GM10248 (cell line): ENCODE results near the gene CEP112.

ENCODE experiments used
- CTCF ChIA-PET: fragments of 300-600 bp; sonication (Branson Sonifier 250); formaldehyde crosslinking; extraction: SDS; loops from one replicate; lab custom pipeline; 2021; ENCODE audit warnings: antibody characterized with exemption; lab: Yijun Ruan, JAX
- POLR2A ChIA-PET: fragments of 350-650 bp; sonication (Branson Sonifier 250); formaldehyde crosslinking; extraction: SDS; loops from one replicate; lab custom pipeline; 2020; ENCODE audit warnings: antibody characterized with exemption; lab: Yijun Ruan, JAX
- DNase-seq: peaks from one replicate; pipeline ENCODE4 v3.0.0; 2012; ENCODE audit errors: extremely low spot score
- TF ChIP-seq, protein P1 (sequence below): IDR thresholded peaks from 2 replicates; pipeline ENCODE4 v1.5.1; 2012; ENCODE audit warnings: mild to moderate bottlenecking, low read depth; ENCODE audit errors: extremely low read depth, missing control alignments, control extremely low read depth

The CEP112 gene

DNA sequence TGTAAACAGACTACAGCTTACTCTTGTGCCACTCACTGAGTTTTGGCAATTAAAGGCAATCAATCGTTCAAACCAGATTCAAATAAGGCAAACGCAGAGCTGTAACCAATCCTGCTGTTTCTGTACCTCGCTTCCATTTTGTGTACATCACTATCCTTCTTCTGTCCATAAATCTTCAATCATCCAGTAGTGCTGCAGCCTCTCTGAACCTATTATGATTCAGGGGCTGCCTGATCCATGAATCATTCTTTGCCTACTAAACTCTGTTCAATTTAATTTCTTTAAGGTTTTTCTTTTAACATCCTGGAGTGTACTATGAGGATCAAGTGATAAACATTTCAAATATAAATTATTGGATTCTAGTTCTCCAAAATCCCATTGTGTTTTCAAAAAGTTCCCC is 93.9 kb downstream of the CEP112 start:
- ChIA-PET CTCF (no interaction called here), POLR2A (no interaction called here)
- TF ChIP-seq, protein P1, sequence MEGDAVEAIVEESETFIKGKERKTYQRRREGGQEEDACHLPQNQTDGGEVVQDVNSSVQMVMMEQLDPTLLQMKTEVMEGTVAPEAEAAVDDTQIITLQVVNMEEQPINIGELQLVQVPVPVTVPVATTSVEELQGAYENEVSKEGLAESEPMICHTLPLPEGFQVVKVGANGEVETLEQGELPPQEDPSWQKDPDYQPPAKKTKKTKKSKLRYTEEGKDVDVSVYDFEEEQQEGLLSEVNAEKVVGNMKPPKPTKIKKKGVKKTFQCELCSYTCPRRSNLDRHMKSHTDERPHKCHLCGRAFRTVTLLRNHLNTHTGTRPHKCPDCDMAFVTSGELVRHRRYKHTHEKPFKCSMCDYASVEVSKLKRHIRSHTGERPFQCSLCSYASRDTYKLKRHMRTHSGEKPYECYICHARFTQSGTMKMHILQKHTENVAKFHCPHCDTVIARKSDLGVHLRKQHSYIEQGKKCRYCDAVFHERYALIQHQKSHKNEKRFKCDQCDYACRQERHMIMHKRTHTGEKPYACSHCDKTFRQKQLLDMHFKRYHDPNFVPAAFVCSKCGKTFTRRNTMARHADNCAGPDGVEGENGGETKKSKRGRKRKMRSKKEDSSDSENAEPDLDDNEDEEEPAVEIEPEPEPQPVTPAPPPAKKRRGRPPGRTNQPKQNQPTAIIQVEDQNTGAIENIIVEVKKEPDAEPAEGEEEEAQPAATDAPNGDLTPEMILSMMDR: no peak
- no peak for DNase-seq

- ChIA-PET CTCF (no interaction called here), POLR2A (no interaction called here)
- TF ChIP-seq, protein P1: no peak
- DNase-seq: no peak
Observed at GRCh38 chr17:66094727-66095126, 97.2 kb downstream of the CEP112 start.

- TF ChIP-seq, protein P1: no peak
- ChIA-PET CTCF (no interaction called here), POLR2A (no interaction called here)
- DNase-seq: no peak
Observed at GRCh38 chr17:66091445-66092080, 100.4 kb downstream of the CEP112 start.

DNA sequence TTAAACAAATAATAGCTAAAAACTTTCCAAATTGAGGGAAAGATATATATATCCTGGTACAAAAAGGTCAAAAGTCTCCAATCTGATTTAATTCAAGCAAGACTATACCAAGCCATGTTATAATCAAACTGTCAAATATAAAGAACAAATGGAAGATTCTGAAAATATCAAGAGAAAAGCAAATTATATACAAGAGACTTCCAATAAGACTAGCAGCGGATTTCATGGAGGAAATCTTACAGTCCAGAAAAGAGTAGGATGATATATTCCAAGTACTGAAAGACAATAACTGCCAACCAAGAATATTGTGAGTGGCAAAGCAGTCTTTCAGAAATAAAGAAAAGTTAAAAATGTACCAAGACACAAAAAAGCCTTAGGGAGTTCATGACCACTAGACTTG is 102.2 kb downstream of the CEP112 start:
- TF ChIP-seq, protein P1: no peak
- ChIA-PET POLR2A (no interaction called here), CTCF (no interaction called here)
- DNase-seq: no peak

DNA sequence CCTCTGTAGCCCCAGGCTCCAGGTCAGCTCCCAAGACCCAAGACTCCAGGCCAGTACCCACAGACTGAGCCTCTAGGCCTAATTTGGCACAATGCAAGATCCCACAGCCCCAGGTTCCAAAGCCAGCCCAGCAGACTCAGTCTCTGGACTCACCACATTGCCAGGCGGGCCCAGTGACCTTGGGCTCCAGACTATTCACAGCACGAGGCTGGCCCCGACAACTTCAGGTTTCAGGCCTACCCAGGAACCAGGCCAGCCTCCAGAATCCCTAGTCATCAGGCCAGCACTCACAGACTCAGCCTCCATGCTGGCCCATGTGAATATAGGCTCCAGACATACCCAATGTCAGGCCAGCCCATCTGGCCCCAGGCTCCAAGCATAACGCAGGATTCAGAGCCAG is 103.8 kb downstream of the CEP112 start:
- TF ChIP-seq, protein P1: no peak
- no peak for DNase-seq
- POLR2A ChIA-PET: no interaction called here
- CTCF ChIA-PET: no interaction called here

DNA sequence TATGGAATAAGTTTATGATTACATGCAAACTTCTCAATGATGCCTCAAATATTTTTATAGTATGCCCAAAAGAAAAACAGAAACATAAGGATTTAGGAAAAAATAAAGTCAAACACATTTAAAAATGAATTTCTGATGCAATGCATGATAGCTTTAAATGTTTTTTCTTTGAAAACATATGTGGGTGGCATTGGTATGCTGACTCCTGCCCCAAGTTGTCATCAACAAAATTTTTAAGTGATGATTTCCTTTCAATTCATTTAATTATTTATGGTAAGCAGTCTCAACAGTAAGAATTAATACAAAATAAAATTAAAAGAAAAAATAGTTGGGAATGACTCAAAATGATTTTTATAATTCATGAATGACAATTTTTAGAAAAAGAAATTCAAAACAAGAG is 104.9 kb downstream of the CEP112 start:
- POLR2A ChIA-PET: no interaction called here
- no peak for DNase-seq
- TF ChIP-seq, protein P1: no peak
- CTCF ChIA-PET: no interaction called here
